ENCODE results near the gene NFIX. TPM values are rescaled to one million over a fixed set of nuclear protein-coding genes. Genes with fewer than 3 reads are reported as not detected.

NFIX gene
- total RNA-seq, 1 donor from 2014 or later, result 146 TPM

GRCh38 chr19:12987781-12988180, 7.5 kb upstream of the NFIX start:
- H3K9me3 ChIP-seq, result no peaks in the 10 kb centered on the region
- TF ChIP-seq CTCF (IDR thresholded peaks at IDR 0.05), result no peak
- H3K4me3 ChIP-seq, result no peak overlapping the region
- H3K27ac ChIP-seq, result no peak overlapping the region
- intact Hi-C loops (cut with DNase I), result no loop called here
- H3K27me3 ChIP-seq (ENCODE audit: low read depth), result no peaks in the 10 kb centered on the region
- no peak for ATAC-seq
- no peak for DNase-seq
- H3K36me3 ChIP-seq, result no peaks in the 10 kb centered on the region
- H3K4me1 ChIP-seq, result peaks cover 11% of the 10 kb centered on the region

- intact Hi-C loops (cut with DNase I), result no loop called here
- no peak for ATAC-seq
- peaks cover 1% of the 10 kb centered on the region for H3K4me1 ChIP-seq
- TF ChIP-seq CTCF (IDR thresholded peaks at IDR 0.05), result no peak
- no peaks in the 10 kb centered on the region for H3K9me3 ChIP-seq
- no peak overlapping the region for H3K27ac ChIP-seq
- H3K4me3 ChIP-seq, result no peak overlapping the region
- no peak for DNase-seq
- H3K36me3 ChIP-seq, result no peaks in the 10 kb centered on the region
- H3K27me3 ChIP-seq (ENCODE audit: low read depth), result no peaks in the 10 kb centered on the region
Measured at GRCh38 chr19:12990431-12990830, 4.8 kb upstream of the NFIX start.

GRCh38 chr19:12990853-12991252, 4.4 kb upstream of the NFIX start:
- Histone ChIP-seq H3K4me3 (no peak overlapping the region), H3K36me3 (no peaks in the 10 kb centered on the region), H3K4me1 (no peaks in the 10 kb centered on the region), H3K9me3 (no peaks in the 10 kb centered on the region), H3K27me3 (ENCODE audit: low read depth) (no peaks in the 10 kb centered on the region), H3K27ac (no peak overlapping the region)
- TF ChIP-seq CTCF (IDR thresholded peaks at IDR 0.05), result no peak
- DNase-seq, result no peak
- intact Hi-C loops (cut with DNase I), result no loop called here
- ATAC-seq, result no peak

- no peak for ATAC-seq
- H3K4me3 ChIP-seq, result no peak overlapping the region
- H3K27me3 ChIP-seq (ENCODE audit: low read depth), result no peaks in the 10 kb centered on the region
- intact Hi-C loops (cut with DNase I), result no loop called here
- H3K9me3 ChIP-seq, result no peaks in the 10 kb centered on the region
- H3K4me1 ChIP-seq, result no peaks in the 10 kb centered on the region
- no peak for TF ChIP-seq CTCF (IDR thresholded peaks at IDR 0.05)
- H3K36me3 ChIP-seq, result no peaks in the 10 kb centered on the region
- DNase-seq, result no peak
- no peak overlapping the region for H3K27ac ChIP-seq
Measured at GRCh38 chr19:12991296-12991695, 4.0 kb upstream of the NFIX start.

- intact Hi-C loops (cut with DNase I), result no loop called here
- no peak for ATAC-seq
- no peak overlapping the region for H3K27ac ChIP-seq
Measured at GRCh38 chr19:12992729-12993128, 2.5 kb upstream of the NFIX start.

More at GRCh38 chr19:12992729-12993128, 2.5 kb upstream of the NFIX start:
- Histone ChIP-seq H3K4me3 (no peak overlapping the region), H3K4me1 (peaks cover 12% of the 10 kb centered on the region), H3K36me3 (no peaks in the 10 kb centered on the region), H3K27me3 (ENCODE audit: low read depth) (no peaks in the 10 kb centered on the region), H3K9me3 (no peaks in the 10 kb centered on the region)
- TF ChIP-seq CTCF (IDR thresholded peaks at IDR 0.05), result no peak
- DNase-seq, result no peak
